GM12872 (cell line): ENCODE data around the gene NDUFS1.

Experiments
- TF ChIP-seq, protein P1 (sequence below): IDR thresholded peaks from 3 replicates; pipeline ENCODE4 v1.5.1; 2011; ENCODE audit warnings: low read depth, mild to moderate bottlenecking, low read length, moderate library complexity; ENCODE audit not compliant: insufficient read depth

NDUFS1 gene

DNA sequence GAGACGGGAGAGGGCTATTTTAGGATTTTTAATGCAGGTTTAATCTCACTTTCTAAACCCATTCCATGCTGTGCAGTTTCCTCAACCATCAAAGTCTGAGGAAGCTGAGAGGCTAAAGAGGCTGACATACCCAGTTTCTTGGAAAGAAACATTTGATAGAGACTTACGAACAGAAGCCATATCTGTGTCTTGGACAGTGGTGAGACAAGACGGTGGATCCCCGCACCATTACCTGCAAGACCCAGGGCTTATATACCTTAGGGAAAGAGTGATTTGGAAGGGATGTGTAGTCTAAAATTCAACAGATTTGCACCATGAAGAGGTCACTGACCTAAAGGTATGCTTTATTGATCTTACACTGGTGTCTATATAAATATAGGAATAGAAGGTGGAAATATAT is 13.9 kb upstream of the NDUFS1 start:
- TF ChIP-seq, protein P1, sequence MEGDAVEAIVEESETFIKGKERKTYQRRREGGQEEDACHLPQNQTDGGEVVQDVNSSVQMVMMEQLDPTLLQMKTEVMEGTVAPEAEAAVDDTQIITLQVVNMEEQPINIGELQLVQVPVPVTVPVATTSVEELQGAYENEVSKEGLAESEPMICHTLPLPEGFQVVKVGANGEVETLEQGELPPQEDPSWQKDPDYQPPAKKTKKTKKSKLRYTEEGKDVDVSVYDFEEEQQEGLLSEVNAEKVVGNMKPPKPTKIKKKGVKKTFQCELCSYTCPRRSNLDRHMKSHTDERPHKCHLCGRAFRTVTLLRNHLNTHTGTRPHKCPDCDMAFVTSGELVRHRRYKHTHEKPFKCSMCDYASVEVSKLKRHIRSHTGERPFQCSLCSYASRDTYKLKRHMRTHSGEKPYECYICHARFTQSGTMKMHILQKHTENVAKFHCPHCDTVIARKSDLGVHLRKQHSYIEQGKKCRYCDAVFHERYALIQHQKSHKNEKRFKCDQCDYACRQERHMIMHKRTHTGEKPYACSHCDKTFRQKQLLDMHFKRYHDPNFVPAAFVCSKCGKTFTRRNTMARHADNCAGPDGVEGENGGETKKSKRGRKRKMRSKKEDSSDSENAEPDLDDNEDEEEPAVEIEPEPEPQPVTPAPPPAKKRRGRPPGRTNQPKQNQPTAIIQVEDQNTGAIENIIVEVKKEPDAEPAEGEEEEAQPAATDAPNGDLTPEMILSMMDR = no peak

DNA sequence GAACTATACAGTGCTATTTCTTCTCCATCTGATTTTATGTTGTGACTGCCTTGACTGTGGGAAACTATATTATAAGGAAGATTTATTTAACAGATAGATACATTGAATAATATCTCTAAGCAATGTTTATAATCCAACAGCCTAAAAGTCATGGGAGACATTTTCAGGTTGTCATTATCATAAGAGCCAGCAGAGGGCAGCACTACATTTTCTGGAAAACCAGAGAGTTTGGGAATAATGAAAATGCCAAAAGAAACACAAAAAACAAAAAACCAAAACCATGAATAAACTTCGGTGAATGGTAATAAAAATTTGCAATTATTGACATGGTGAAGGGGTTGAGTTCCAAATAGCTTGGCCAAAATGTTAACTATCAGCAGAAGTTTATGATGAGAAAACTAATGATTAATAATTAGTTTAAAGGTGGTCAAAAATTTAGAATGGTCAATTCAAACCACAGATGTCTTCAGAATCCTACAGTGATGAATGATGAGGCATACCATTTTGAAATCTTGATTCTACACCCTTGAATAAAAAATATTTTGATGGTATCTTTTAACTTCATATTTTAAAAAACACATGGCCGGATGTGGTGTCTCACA is 5.1 kb upstream of the NDUFS1 start:
- TF ChIP-seq, protein P1 = peak; percentile 58; the same call in 2 of the 3 replicates

DNA sequence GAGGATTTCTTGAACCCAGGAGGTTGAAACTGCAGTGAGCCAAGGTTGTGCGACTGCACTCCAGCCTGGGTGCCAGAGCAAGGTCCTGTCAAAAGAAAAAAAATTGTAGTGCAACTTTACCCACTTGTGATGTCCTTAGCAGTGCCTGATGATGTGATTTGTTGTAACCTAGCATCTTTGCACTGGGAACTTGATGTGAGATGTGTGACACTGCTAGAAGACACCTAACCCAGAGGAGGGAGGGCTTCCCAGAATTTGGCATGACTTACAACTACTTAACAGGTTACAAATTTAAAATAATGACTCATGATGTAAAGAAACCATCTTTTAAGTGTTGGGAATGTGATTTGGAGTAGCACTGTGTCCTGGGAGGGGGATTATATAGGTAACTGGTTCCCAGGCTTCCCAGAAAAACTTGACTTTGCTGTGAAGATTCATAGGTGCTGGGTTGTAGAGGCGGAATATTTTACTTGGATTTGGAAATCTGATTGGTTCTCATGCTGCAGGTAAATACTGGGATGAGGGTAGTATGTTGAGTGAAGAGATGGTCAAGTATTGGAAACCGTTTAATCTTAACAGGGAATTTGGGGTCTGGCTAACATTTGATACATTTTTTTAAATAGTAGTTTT is 4.1 kb upstream of the NDUFS1 start:
- TF ChIP-seq, protein P1 = no peak

DNA sequence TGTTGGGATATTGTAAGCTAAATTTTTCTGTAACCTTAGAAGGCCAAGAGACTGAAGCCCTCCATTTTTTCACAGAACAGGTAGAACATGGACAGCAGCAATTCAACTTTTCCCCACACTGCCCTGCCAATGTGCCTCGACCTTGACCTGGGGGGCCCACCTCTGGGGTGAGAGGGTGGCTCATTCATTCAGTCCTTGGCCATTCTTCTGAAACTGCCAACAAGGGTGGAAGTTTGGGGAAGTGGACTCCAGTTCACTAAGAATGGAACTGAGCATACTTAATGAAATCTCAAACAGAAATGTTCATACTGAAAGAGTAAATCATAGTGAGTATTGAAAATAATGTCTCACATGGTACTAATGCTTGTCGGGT is 1.5 kb upstream of the NDUFS1 start:
- TF ChIP-seq, protein P1 = no peak

DNA sequence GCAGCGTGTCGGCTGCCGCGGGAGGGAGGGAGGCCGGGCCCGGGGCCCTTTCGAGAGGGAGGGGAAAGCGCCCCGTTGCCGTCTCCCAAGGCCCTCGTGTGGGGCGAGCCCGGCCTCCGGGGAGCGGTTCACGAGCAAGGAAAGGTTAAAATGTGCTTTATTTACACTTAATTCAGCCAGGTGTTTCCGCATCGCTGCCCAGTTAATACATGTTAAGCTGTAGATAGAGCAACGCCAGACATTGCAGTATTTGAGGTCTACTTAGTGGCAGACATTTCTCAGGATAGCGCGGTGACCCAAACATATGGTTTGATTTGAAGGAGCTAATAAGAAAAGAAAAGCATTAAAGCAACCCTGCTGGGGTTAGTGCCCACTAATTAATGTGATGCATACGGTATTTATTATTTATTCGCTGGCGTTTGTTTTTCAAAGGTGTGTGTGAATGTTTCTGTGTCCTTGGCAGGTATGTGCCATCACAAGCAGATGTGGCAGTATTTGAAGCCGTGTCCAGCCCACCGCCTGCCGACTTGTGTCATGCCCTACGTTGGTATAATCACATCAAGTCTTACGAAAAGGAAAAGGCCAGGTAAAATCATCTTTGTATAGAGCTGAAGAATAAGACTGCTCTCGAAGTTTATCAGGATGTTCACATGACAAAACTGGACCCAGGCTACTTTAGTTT is 1.0 kb upstream of the NDUFS1 start:
- TF ChIP-seq, protein P1 = no peak

DNA sequence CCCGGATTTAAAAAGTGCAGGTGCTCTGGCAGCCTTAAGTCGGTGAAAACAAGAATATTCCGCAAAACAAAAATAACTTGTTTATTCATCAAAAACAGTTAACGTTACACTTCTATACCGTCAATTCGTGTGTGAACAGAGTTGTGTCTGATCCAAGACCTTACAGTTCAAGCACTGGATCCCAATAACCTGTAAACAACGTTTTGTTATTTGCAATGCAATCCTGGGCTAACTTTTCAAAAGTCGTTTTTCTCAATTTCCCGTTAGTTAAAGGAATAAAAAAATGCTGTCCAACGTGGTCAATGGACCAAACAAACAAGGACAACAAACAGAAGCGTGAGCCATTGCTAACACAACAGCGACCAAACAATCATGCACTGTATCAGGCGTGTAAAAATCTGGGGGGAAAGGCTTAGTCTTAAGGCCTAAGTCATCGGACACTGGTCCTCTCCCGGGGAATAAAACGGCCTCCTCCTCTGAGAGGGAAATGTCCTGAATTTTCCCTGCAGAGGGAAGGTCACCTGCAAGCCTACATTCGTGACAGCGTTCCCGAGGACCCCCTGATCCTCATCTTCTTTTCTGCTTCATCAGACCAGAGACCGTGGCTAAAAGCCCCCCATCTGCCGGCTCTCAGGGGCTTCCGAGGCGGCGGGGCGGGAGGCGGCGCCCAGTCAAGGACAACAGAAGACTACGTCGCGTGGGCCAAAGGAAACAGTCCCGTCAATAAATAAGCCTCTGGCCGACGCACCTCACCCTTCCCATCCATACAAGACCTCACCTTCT is 490 bp downstream of the NDUFS1 start:
- TF ChIP-seq, protein P1 = no peak

DNA sequence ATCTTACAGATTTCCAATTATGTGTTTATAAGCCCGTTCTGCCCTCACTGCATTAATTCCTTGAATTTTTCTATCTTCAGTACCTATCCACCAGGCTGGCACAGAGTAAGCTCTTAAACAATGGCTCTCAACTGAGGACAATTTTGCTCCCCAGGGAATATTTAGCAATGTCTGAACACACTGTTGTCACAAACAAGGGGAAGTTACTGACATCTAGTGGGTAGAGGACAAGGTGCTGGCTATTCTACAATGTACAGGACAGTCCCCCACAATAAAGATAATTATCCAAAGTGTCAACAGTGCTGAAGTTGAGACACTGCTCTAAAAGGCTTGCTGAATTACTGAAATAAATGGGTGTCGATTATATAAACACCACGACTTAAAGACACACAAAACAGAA is 5.0 kb downstream of the NDUFS1 start:
- TF ChIP-seq, protein P1 = peak; percentile 29; the same call in 1 of the 3 replicates
